IPS-NIHi7 (cell line): Measurements from ENCODE around the gene TNNC2.
"Not testable (repeated sequence)": the region's sequence is repeated elsewhere in the genome, so short reads cannot be mapped to it uniquely, and the experiment has no call there.

Experiments
- DNase-seq: peaks from one replicate; pipeline ENCODE4 v3.0.0; 2012; ENCODE audit warnings: mixed read lengths; ENCODE audit errors: extremely low spot score

TNNC2 gene

DNA sequence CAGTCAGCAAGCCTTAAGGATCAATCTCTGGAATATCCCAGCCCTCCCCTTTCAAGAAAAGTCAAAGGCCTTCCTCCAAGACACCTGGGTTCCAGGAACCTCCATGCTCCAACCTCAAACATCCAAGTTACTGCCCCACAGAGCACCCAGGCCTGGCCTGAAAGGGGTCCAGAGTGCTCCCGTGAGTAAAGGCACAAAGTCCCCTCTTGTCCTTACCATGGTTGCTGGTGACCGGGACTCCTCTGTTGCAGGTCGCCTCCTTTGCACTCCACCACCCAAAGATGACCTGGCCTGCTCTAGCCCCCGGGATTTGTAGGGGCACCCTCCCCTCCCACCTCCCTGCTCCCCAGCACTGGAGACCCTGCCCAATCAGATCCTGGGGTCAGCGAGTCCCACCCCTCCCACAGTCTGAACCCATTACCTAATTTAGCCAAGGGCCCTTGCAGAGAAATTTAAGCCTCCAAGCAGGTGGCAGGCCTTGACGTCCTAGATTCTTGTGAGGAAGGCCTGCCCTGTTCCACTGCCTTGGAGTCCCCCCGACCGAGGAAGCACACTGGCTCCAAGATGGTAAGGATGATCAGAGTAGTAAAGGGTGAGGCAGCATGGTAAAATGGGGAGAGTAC, at the start of gene TNNC2:
TNNC2 (minus strand) TSS at position 283 of the 623 bp plus-strand sequence; CDS start at position 219, 64 bp downstream.
- DNase-seq: no peak

DNA sequence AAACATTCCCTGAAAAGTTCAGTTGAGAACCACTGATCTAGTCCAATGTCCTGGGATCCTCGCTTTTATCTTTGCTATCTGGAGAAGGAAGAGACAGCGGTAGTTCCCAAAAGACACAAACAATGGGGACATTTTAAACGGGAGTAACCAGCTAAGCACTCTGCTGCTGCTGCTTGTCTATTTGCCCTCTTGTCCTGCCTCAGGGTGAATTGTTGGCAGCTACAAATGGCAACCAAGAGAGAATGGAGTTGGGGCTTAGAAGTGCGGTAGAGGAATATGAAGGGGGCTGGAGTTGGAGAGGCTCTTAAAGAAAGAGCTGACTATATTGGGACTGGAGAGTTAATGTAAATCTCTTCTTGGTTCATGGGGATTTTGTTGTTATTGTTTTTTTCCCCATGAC, 47.5 kb upstream of the TNNC2 start:
- DNase-seq: no peak

DNA sequence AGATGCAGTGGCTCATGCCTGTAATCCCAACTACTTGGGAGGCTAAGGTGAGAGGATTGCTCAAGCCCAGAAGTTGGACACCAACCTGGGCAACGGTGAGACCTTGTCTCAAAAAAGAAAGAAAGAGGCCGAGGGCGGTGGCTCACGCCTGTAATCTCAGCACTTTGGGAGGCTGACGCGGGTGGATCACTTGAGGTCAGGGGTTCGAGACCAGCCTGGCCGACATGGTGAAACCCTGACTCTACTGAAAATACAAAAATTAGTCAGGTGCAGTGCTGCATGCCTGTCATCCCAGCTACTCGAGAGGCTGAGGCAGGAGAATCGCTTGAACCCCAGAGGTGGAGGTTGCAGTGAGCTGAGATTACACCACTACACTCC, 47.0 kb upstream of the TNNC2 start:
- not testable (repeated sequence) for DNase-seq

DNA sequence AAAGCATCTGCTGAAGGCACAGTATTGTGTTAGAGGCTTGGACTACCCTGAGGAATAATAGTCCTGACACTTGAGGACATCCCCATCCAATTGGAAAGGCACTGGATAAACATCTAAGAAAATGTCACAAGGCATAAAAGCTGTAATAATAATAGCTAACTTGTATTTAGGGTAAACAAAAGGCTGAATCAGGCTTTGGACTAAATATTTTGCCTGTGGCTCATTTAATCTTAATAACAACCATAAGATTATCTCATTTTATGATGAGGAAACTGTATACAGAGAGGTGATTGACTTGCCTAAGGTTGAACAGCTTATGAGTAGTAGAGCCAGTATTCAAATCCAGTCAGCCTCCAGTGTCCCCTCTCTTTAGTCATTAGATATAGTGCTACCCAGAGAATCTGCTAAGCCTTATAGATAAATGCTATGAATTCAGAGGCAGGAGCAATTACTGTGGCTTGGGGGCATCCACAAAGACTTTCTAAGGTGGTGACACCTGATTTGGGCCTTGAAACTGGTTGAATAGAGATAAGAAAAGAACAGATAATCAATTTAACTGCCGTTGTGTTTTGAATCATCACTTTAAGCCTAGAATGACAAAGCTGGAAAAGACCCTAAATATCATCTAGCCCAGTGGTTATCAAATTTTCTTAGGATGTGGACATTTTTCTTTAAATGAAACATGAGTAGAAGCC, 46.4 kb upstream of the TNNC2 start:
- no peak for DNase-seq

DNA sequence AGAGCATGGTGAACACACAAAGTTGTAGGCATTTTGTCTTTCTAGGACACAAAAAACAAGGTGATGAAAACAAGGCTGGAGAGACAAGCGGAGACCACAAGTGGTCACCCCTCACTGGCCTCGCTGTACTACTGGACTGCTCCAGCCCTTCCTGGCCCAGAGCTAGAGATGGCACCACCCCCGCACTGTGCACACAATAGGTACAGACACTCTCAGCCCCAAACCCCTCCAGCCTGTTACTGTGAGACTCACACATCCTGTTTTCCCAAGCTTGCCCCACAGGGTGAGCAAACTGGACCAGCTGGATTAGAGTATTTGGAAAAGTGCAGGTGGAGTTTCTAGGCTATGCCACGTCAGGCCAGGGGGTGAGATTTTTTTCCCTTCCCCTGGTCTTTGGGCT, 45.5 kb upstream of the TNNC2 start:
- no peak for DNase-seq

DNA sequence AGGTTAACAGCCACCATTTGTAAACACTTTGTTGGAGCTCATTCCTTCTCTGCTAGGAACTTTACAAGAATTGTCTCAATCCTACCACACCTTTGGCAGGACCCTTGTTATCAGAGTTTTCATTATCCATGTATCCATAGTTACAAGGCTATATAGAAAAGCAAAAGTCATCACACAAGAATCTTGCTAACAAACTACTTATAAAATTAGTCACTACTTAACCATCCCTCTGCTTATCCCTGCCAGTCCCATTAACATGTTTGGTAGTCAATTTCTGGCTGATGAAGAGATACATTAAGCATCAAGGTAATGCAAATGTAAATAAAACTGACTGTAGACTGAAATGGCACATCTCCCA, 40.7 kb upstream of the TNNC2 start:
- no peak for DNase-seq

DNA sequence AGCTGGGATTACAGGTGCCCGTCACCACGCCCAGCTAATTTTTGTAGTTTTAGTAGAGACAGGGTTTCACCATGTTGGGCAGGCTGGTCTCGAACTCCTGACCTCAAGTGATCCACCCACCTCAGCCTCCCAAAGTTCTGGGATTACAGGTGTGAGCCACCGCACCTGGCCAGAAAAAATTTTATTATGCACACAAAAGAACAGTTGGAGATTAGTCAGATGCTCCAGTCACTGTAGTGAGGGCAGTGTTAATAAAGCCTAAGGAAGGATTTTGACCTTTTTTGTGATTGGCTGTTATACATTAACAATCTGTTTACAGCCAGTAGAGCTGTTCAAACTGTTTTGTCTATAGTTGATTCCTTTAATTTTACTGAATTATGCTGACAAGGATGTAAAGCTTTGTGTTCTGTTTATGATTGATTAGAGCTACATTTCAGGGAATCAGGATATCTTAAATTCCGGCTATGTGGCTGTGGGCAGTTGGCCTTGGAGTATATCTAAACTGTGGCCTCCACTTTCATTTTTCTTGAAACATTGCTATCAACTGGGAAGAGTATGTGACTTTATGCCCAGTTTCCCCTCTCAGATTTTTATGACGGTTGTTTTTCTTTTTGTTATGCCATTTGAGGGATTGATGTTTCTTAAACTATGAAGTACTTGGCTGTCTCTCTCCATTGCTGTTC, 40.2 kb upstream of the TNNC2 start:
- no peak for DNase-seq

DNA sequence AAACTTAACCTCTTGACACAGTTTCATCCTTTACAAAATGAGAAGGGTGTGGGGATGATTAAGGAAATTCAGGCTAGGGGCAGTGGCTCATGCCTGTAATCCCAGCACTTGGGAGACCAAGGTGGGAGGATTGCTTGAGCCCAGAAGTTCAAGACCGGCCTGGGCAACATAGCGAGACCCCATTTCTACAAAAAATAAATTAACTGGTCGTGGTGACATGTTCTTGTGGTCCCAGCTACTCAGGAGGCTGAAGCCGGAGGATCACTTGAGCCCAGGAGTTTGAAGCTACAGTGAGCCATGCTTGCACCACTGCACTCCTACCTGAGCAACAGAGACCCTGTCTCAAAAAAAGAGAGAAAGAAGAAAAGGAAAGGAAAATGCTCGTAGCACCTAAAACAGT, 39.3 kb upstream of the TNNC2 start:
- DNase-seq: no peak

DNA sequence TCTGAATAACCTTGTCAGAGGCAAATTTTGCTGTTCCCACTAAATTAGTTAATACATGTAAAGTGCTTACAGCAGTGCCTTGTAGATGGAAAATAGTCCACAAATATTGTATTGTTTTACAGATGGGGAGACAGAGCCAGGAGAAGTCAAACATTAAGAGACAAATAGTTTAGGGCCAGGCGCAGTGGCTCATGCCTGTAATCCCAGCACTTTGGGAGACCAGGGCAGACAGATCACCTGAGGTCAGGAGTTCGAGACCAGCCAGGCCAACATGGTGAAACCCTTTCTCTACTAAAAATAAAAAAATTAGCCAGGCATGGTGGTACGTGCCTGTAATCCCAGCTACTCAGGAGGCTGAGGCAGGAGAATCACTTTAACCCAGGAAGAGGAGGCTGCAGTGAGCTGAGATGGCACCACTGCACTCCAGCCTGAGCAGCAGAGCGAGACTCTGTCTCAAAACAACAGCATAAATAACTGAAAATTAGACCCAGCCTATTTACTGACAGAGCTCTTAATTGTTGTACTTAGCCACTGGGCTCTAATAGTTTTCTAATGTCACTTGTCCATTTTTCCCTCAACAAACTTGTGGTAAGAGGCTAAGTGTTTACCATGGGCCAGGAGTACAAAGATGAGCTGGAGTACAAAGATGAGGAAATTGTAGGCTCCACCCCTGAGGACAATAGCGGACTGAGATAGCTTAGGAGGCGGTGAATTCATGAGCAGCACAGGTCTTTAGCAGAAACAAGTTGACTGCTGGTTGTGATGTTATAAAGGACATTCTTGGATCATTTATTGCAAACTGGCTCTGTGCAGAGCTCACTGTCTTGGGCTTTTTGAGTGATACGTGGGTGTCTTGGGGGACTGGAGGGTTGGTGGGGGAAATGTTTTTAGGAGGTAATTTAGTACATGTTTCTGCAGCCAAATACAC, 36.7 kb upstream of the TNNC2 start:
- DNase-seq: no peak

DNA sequence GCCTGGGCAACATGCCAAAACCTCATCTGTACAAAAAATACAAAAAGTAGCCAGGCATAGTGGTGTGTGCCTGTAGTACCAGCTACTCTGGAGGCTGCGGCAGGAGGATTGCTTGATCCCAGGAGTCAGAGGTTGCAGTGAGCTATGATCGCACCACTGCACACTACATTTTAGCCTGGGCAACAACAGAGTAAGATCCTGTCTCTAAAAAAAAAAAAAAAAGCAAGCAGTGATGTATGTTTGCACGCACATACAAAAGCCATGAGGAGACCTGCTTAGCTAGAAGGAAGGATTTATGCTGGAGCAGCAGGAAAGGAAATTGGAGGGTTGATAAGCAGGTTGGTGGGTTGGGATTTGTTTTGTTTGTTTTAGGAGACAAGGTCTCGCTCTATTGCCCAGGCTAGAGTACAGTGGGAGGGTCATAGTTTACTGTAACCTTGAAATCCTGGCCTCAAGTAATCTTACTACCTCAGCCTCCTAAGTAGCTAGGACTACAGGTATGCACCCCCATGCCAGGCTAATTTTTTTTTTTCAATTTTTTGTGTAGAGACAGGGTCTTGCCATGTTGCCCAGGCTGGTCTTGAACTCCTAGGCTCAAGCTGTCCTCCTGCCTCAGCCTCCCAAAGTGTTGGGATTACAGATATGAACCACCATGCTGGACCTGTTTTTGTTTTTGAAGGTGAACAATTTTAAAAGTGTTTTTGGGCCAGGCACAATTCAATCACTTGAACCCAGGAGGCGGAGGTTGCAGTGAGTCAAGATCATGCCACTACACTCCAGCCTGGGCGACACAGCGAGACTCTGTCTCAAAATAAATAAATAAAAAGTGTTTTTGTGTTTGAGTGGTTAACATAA, 34.3 kb upstream of the TNNC2 start:
- DNase-seq: no peak

DNA sequence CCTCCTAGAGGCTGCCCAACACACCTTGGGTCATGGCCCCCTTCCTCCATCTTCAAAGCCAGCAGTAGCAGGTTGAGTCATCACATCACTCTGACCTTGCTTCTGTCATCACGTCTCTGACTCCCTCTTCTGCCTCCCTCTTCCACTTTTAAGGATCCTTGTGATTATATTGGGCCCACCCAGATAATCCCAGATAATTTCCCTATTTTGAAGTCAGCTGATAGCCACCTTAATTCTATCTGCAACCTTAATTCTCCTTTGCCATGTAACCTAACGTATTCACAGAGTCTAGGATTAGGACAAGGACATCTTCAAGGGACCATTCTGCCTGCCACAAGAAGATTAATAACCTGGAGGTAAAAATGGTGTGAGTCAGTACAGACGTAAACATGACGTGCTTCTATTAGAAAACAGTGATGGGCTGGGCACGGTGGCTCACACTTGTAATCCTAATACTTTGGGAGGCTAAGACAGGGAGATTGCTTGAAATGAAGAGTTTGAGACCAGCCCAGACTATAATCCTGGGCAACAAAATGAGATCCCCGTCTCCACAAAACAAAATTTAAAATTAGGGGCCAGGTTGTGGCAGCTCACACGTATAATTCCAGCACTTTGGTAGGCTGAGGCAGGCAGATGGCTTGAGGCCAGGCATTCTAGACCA, 33.6 kb upstream of the TNNC2 start:
- no peak for DNase-seq

DNA sequence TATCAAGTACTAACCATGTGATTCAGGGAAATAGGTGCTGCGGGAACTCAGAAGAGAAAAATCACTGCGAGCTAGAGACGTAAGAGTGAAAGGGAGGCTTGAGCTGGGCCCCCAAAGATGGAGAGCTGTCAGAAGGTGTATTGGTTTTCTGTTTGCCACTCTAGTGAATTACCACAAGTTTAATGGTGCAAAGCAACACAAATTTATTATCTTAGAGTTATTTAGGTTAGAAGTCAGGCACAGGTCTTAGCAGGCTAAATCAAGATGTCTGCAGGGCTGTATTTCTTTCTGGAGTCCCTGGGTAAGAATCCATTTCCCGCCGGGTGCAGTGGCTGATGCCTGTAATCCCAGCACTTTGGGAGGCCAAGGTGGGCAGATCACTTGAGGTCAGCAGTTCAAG, 32.8 kb upstream of the TNNC2 start:
- no peak for DNase-seq

DNA sequence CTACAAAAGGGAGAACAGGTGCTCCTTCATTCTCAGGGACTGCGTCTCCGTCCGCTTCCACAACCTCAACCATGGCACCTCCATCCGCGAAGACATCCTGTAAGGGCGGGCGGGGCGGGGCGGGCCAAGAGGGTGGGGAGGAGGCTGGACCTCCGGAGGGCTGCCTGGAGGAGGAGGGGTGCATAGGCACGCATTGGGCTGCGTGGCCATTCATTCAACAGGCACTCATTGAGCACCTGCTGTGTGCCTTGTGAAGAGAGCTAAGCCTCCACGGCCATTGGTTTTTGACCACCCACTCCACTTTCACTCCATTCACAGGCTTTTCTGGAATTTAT, 30.7 kb upstream of the TNNC2 start:
- DNase-seq: peak; percentile 80

DNA sequence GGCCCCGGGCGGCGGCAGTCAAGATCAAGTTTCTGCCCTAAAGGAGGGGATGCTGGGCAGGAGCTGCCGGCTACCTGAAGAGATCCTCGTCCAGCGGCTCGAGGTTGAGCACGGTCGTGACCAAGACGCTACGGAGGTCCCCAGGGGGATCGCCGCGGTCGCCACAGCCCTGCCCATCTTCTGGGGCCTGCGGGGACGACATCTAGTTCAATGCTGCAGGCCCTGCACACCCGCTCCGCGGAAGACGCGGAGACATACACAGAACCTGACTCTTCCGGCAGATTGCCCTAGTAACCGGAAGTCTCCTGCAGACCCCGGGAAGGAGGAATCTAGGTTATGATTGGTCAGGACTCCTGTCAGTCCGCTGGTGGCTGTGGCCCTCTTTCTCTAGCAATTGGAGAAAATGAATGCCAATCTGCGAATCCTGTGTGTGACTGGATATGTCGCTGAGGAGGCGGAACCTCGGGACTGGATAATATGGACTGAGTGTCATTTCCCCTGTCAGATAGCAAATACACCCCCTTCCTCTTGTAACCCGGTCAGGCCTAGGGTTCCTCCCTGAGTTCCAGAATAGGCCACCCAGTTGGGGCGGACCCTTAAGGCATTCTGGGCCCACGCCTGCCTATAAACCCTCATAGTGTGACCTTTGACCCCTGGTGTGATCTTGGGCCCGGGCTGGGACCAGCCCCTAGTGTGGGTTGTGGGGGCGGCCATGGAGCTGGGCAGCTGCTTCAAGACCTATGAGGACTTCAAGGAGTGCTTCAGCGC, 30.2 kb upstream of the TNNC2 start, which contains the start of the genes ACOT8 and ZSWIM3:
ACOT8 (minus strand) TSS at position 279 of the 768 bp plus-strand sequence; CDS start at position 202, 77 bp downstream.
ZSWIM3 (plus strand) TSS at position 501 of the 768 bp plus-strand sequence; CDS start at position 713, 212 bp downstream.
- DNase-seq: peak; percentile 99

DNA sequence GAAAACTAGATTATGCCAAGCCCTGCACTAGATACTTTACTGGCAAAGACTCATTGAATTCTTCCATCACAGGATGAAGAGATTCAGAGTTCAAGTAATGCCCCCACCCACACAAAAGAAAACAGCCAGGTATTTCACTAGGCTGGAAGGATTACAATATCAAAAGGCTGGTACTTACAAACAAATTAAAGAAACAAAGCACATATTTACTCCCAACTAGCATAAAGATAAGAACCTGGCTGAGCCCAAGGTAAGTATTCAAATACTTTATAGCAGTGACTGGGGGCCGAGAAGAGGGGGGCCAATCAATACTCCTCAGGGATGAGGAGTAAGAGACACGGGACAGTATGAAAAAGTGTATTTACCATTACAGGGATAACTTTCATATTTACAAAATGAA, 26.4 kb upstream of the TNNC2 start:
- peak; percentile 48 for DNase-seq

DNA sequence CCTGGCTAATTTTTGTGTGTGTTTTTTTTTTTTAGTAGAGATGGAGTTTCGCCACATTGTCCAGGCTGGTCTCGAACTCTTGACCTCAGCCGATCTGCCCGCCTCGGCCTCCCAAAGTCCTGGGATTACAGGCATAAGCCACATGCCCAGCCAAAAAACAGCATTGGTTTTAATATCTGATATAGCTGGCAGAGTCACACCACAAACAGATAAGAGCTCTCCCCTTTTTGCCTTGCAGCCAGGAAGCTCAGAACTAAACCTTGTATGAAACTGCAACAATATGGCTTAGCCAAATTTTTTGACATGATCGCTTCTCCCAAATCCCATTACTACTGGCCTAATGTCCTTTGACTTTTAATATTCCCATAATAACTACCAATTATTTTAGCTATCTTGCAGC, 25.2 kb upstream of the TNNC2 start:
- no peak for DNase-seq

DNA sequence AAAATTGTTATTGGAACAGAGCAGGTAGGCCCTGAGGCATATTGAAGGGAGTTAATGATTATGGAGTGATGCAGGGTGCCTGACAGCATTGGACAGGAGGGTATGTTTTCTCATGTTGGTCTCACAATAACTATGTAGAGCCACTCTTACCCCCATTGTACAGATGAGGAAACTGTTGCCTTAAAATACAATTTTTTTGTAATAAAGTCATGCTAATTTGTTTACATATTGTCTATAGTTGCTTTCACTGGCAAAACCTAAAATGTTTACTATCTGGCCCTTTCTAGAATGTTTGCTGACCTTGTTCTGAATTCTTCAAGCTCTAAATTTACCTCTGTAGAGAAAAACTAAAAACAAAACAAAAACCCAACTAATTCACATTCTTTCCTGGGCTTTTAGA, 24.4 kb upstream of the TNNC2 start:
- no peak for DNase-seq

DNA sequence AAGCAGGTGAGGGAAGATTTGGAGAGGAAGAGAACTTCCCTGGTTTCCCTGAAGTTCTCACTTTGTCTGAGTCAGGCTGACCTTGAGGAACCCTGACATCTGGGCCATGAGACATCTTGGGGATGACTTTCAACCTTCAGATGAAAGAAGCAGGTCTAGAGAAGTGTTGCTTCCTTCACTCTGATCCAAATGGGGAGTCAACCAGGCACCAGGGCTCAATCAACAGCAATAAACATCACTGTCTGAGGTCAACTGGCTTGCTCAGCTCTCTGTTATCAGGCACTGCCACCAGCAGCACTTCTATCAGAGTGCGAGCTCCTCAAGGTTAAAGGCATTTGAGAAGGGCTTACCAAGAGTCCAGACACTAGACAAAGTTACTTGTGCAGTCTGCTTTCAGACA, 23.8 kb upstream of the TNNC2 start:
- no peak for DNase-seq

DNA sequence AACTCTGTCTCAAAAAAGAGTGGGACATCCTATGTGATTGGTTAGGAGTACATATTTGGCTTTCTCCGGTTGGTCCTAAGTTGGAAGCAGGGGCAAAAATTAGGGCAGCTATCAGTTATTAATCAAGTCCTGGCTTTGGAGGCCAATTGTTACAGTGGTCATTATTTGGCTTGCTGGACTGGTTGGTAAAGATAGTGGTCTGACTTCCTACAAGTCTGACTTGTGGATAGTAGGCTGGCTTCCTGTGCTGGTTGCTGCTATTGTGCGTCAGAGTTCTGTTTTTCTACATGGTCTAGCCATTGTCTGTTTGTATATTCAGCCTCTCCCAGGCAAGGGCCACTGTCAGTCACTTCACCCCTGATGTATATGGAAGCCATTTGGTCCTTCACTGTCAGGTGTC, 23.1 kb upstream of the TNNC2 start:
- no peak for DNase-seq
